Measurements from ENCODE around the gene SNAI3. TPM values are rescaled to one million over a fixed set of nuclear protein-coding genes. Genes with fewer than 3 reads are reported as not detected.

The SNAI3 gene
- total RNA-seq, 1 donor from 2014 or later = 7.0 TPM

- Histone ChIP-seq H3K27ac (no peak overlapping the region), H3K4me3 (no peak overlapping the region), H3K27me3 (peaks cover 12% of the 10 kb centered on the region), H3K4me1 (peaks cover 8% of the 10 kb centered on the region), H3K9me3 (no peaks in the 10 kb centered on the region), H3K36me3 (peaks cover 23% of the 10 kb centered on the region)
- intact Hi-C loops (cut with DNase I) = no loop called here
- no peak for DNase-seq
- TF ChIP-seq CTCF (IDR thresholded peaks at IDR 0.05) = no peak
- ATAC-seq = no peak
These were observed 7.3 kb upstream of the SNAI3 start for GRCh38 chr16:88693420-88694177.

GRCh38 chr16:88692861-88693260, 6.6 kb upstream of the SNAI3 start:
- intact Hi-C loops (cut with DNase I) = no loop called here
- no peaks in the 10 kb centered on the region for H3K9me3 ChIP-seq
- peaks cover 12% of the 10 kb centered on the region for H3K27me3 ChIP-seq
- H3K36me3 ChIP-seq = peaks cover 16% of the 10 kb centered on the region
- DNase-seq = no peak
- TF ChIP-seq CTCF (IDR thresholded peaks at IDR 0.05) = no peak
- H3K27ac ChIP-seq = no peak overlapping the region
- no peak overlapping the region for H3K4me3 ChIP-seq
- peaks cover 8% of the 10 kb centered on the region for H3K4me1 ChIP-seq
- ATAC-seq = no peak

GRCh38 chr16:88691924-88692560, 5.7 kb upstream of the SNAI3 start:
- intact Hi-C loops (cut with DNase I) = no loop called here
- peak; percentile 79 for ATAC-seq
- H3K36me3 ChIP-seq = peaks cover 8% of the 10 kb centered on the region
- peaks cover 12% of the 10 kb centered on the region for H3K27me3 ChIP-seq
- peak; percentile 91 for DNase-seq
- no peak overlapping the region for H3K4me3 ChIP-seq
- H3K9me3 ChIP-seq = no peaks in the 10 kb centered on the region
- no peak overlapping the region for H3K27ac ChIP-seq
- peaks cover 13% of the 10 kb centered on the region for H3K4me1 ChIP-seq
- no peak for TF ChIP-seq CTCF (IDR thresholded peaks at IDR 0.05)

GRCh38 chr16:88691129-88691813, 5.0 kb upstream of the SNAI3 start:
- ATAC-seq (no peak), DNase-seq (peak; percentile 65)

More at GRCh38 chr16:88691129-88691813, 5.0 kb upstream of the SNAI3 start:
- no peak overlapping the region for H3K4me3 ChIP-seq
- peaks cover under 1% of the 10 kb centered on the region for H3K36me3 ChIP-seq
- peaks cover 20% of the 10 kb centered on the region for H3K4me1 ChIP-seq
- intact Hi-C loops (cut with DNase I) = no loop called here
- no peak for TF ChIP-seq CTCF (IDR thresholded peaks at IDR 0.05)
- no peak overlapping the region for H3K27ac ChIP-seq
- no peaks in the 10 kb centered on the region for H3K9me3 ChIP-seq
- H3K27me3 ChIP-seq = peaks cover 12% of the 10 kb centered on the region

Measured in upper lobe of right lung (tissue), 1 donor.